PC-9 (cell line): ENCODE results near the gene URB2. TPM values are rescaled to one million over a fixed set of nuclear protein-coding genes. Genes with fewer than 3 reads are reported as not detected.
"Not testable (repeated sequence)": the region's sequence is repeated elsewhere in the genome, so short reads cannot be mapped to it uniquely, and the experiment has no call there.

Experiments used
- BruUV-seq: library from RNA; stranded (reverse); fragments of 400-500 nt; replicated peaks from 2 replicates; lab custom pipeline; 2021; lab: Mats Ljungman, UMichigan
- CTCF ChIA-PET: fragments of 300-600 bp; sonication (Branson Sonifier 250); formaldehyde crosslinking; loops from one replicate; lab custom pipeline; 2022; ENCODE audit warnings: antibody characterized with exemption; lab: Charles Lee
- POLR2A ChIA-PET: fragments of 300-600 bp; sonication (Branson Sonifier 250); formaldehyde crosslinking; loops from one replicate; lab custom pipeline; 2022; ENCODE audit warnings: antibody characterized with exemption; ENCODE audit not compliant: unreplicated experiment; lab: Charles Lee
- DNase-seq, 2 experiments: peaks; one replicate each; pipeline versions ENCODE4 v3.0.0 to v3.0.0-alpha.2; 2015 to 2022; ENCODE audit warnings: mixed read lengths in 1 of 2
- H2AFZ ChIP-seq: fragments of 200-600 bp; sonication (generic); 2 replicates; pipeline ENCODE4 v1.8.1; 2017; ENCODE audit warnings: antibody characterized with exemption
- H3F3A ChIP-seq: fragments of 200-600 bp; sonication (generic); 2 replicates; pipeline ENCODE4 v1.8.1; 2017; ENCODE audit warnings: antibody characterized with exemption, mild to moderate bottlenecking, low read depth; ENCODE audit not compliant: insufficient read depth
- H3K27ac ChIP-seq: fragments of 200-600 bp; sonication (generic); 2 replicates; pipeline ENCODE4 v1.6.1; 2016; ENCODE audit warnings: mixed run types
- H3K27me3 ChIP-seq: fragments of 200-600 bp; sonication (generic); 2 replicates; pipeline ENCODE4 v1.6.1; 2016; ENCODE audit warnings: low read depth, mixed run types; ENCODE audit not compliant: insufficient read depth
- H3K36me3 ChIP-seq: fragments of 200-600 bp; sonication (generic); 2 replicates; pipeline ENCODE4 v1.6.1; 2016; ENCODE audit warnings: low read depth, mixed run types
- H3K4me1 ChIP-seq: fragments of 200-600 bp; sonication (generic); replicated peaks from 2 replicates; pipeline ENCODE4 v1.6.1; 2016; ENCODE audit warnings: mixed run types; ENCODE audit not compliant: insufficient read depth
- H3K4me2 ChIP-seq: fragments of 200-600 bp; sonication (generic); 2 replicates; pipeline ENCODE4 v1.6.1; 2017; ENCODE audit warnings: mixed run types
- H3K4me3 ChIP-seq: fragments of 200-600 bp; sonication (generic); 2 replicates; pipeline ENCODE4 v1.6.1; 2016; ENCODE audit warnings: mixed run types
- H3K79me2 ChIP-seq: fragments of 200-600 bp; sonication (generic); 2 replicates; pipeline ENCODE4 v1.6.1; 2017; ENCODE audit warnings: low read depth, mixed run types
- H3K9me2 ChIP-seq: fragments of 200-600 bp; sonication (generic); 2 replicates; pipeline ENCODE4 v1.8.1; 2017; ENCODE audit warnings: mild to moderate bottlenecking; ENCODE audit not compliant: insufficient read depth
- H3K9me3 ChIP-seq: fragments of 200-600 bp; sonication (generic); 2 replicates; pipeline ENCODE4 v1.8.1; 2016; ENCODE audit warnings: low read depth; ENCODE audit not compliant: insufficient read depth
- H4K20me1 ChIP-seq: fragments of 200-600 bp; sonication (generic); 2 replicates; pipeline ENCODE4 v1.8.1; 2017; ENCODE audit not compliant: insufficient read depth
- EZH2 ChIP-seq: fragments of 200-600 bp; sonication (generic); IDR thresholded peaks from 2 replicates; pipeline ENCODE4 v1.8.0; 2017; ENCODE audit warnings: antibody characterized with exemption, low read depth
- intact Hi-C: fragments of 100-400 bp; cut with micrococcal nuclease; formaldehyde crosslinking; loops from one replicate; pipeline ENCODE4 v1.10.0; 2022; ENCODE audit not compliant: unreplicated experiment
- total RNA-seq: library from RNA; stranded (reverse); gene quantifications from 2 replicates; pipeline ENCODE4 v1.2.3, GENCODE V29; 2021
- TF ChIP-seq, protein P1 (sequence below): fragments of 200-600 bp; sonication (generic); conservative IDR thresholded peaks from 2 replicates; pipeline ENCODE4 v1.6.1; 2017; ENCODE audit warnings: mixed run types, antibody characterized with exemption, mild to moderate bottlenecking, moderate library complexity

URB2 gene
- total RNA-seq, 1 experiment from 2014 or later: 6.6 TPM

DNA sequence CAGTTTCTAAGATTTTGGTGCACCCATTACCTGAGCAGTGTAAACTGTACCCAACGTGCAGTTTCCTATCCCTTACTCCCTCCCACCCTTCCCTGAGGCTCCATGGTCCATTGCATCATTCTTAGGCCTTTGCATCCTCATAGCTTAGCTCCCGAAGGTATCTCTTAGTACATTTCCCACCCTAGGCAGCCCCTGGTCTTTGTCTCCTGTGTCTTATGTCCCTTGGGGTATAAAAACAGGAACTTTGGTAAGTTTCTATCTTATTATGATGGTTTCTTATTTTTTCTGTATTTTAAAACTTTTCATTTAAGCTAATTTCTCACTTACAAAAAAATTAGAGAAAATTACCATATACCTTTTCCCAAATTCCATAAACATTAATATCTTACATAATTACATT lies 78.1 kb downstream of the URB2 start:
- H3K4me2 ChIP-seq: no peak overlapping the region
- no peak for TF ChIP-seq EZH2
- TF ChIP-seq, protein P1, sequence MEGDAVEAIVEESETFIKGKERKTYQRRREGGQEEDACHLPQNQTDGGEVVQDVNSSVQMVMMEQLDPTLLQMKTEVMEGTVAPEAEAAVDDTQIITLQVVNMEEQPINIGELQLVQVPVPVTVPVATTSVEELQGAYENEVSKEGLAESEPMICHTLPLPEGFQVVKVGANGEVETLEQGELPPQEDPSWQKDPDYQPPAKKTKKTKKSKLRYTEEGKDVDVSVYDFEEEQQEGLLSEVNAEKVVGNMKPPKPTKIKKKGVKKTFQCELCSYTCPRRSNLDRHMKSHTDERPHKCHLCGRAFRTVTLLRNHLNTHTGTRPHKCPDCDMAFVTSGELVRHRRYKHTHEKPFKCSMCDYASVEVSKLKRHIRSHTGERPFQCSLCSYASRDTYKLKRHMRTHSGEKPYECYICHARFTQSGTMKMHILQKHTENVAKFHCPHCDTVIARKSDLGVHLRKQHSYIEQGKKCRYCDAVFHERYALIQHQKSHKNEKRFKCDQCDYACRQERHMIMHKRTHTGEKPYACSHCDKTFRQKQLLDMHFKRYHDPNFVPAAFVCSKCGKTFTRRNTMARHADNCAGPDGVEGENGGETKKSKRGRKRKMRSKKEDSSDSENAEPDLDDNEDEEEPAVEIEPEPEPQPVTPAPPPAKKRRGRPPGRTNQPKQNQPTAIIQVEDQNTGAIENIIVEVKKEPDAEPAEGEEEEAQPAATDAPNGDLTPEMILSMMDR: no peak
- no peaks in the 10 kb centered on the region for H3K27me3 ChIP-seq
- H4K20me1 ChIP-seq: no peaks in the 10 kb centered on the region
- H2AFZ ChIP-seq: no peak overlapping the region
- ChIA-PET CTCF (no interaction called here), POLR2A (no interaction called here)
- DNase-seq: no peak
- H3K27ac ChIP-seq: no peak overlapping the region
- H3K36me3 ChIP-seq: no peaks in the 10 kb centered on the region
- no peaks in the 10 kb centered on the region for H3K79me2 ChIP-seq
- no peaks in the 10 kb centered on the region for H3K9me2 ChIP-seq
- no peaks in the 10 kb centered on the region for H3K4me1 ChIP-seq
- no peaks in the 10 kb centered on the region for H3F3A ChIP-seq
- no peak overlapping the region for H3K4me3 ChIP-seq
- BruUV-seq: no TSS peak
- H3K9me3 ChIP-seq: 0 out of 2 replicates have a peak, but pooled peaks cover 6% of the 10 kb centered on the region
- intact Hi-C loops: no loop called here

DNA sequence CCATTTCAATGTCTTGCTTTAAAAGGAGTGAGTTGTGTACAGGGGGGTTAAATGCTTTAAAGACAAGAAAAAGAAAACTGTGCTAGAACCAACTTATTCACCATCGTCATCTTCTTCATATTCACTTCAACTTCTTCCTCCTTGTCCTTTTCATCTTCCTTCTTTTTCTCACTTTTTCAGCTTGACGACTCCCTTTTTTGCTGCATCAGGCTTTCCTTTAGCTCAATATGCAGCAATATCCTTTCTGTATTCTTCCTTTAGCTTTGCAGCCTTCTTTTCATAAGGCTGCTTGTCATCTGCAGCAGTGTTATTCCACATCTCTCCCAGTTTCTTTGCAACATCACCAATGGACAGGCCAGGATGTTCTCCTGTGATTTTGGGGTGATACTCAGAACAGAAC lies 79.1 kb downstream of the URB2 start:
- BruUV-seq, H3K27me3 ChIP-seq, H3K79me2 ChIP-seq, intact Hi-C loops, H3K27ac ChIP-seq, H3K4me2 ChIP-seq, H3K9me3 ChIP-seq, H3K4me3 ChIP-seq, H3F3A ChIP-seq, H3K9me2 ChIP-seq, DNase-seq, H3K4me1 ChIP-seq, POLR2A ChIA-PET, H2AFZ ChIP-seq, H3K36me3 ChIP-seq, H4K20me1 ChIP-seq: not testable (repeated sequence)
- CTCF ChIA-PET: interaction anchor here (0.7 kb wide), 1 partner anchor 521 kb away, joined by 3 read pairs; no protein-coding TSS in a partner anchor

DNA sequence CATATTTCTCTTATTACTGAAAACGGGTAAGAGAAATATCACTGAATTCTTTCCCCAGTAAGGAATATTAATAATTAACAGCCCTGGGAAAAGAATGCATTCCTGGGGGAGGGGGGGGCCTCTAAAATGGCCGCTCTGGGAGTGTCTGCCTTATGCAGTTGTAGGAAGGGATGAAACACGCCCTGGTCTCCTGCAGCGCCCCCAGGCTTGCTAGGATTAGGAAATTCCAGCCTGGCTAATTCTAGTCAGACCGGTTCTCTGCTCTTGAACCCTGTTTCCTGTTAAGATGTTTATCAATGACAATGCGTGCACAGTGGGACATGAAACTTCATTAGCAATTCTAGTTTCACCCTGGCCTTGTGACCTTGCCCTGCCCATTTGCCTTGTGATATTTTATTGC lies 81.1 kb downstream of the URB2 start:
- H3F3A ChIP-seq, CTCF ChIA-PET, intact Hi-C loops, DNase-seq, H3K4me1 ChIP-seq, H3K4me2 ChIP-seq, BruUV-seq, H3K79me2 ChIP-seq, POLR2A ChIA-PET, H3K36me3 ChIP-seq, H4K20me1 ChIP-seq, H3K27me3 ChIP-seq, H3K4me3 ChIP-seq, H3K9me3 ChIP-seq, H3K27ac ChIP-seq, H3K9me2 ChIP-seq, H2AFZ ChIP-seq: not testable (repeated sequence)

DNA sequence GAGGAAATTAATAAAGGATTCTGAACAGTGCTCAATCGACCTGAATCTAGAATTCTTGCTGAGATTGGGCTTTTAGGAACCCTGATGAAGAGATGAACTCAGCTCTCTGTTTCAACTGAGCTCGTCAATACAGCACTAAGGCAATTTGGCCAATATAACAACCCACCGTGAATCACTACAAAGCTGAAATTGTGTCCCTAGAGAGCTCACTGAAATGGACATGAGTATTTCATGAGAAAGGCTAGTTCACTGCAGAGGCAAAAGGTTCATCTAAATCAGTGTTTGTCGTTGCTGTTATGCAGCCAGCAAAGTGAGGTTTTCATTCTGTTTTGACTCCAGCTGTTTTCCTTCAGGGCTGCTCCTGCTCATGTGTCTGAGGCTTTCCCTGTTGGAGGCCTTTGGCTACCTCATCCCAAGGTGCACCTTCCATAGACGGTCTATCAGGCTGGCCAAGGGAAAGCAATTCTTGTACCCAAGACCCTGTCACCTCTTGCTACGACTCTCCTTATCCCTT lies 83.5 kb downstream of the URB2 start:
- ChIA-PET CTCF (no interaction called here), POLR2A (no interaction called here)
- Histone ChIP-seq H3K27me3 (no peaks in the 10 kb centered on the region), H3K9me2 (no peaks in the 10 kb centered on the region), H3K79me2 (no peaks in the 10 kb centered on the region), H4K20me1 (no peaks in the 10 kb centered on the region), H3K27ac (no peak overlapping the region), H3K36me3 (no peaks in the 10 kb centered on the region), H2AFZ (0 out of 2 replicates have a peak overlapping the region, but pooled peaks have one; percentile 64), H3K4me2 (no peak overlapping the region), H3K4me1 (peaks cover 1% of the 10 kb centered on the region; the same call in 1 of the 2 replicates), H3K4me3 (no peak overlapping the region), H3F3A (no peaks in the 10 kb centered on the region), H3K9me3 (0 out of 2 replicates have a peak, but pooled peaks cover 6% of the 10 kb centered on the region)
- DNase-seq: no peak
- TF ChIP-seq, protein P1: no peak
- TF ChIP-seq EZH2: no peak
- BruUV-seq: no TSS peak
- intact Hi-C loops: no loop called here

Other genes starting within 250 kb of the URB2 start
- not detected in 2 replicates for gene ACTA1, start 192.2 kb upstream of the URB2 start, total RNA-seq
- gene NUP133, start 117.9 kb upstream of the URB2 start, total RNA-seq: 38.5 and 42.9 TPM in 2 replicates
- gene ABCB10, start 67.5 kb upstream of the URB2 start, total RNA-seq: 9.4 and 12.1 TPM in 2 replicates
- gene TAF5L, start 125 bp upstream of the URB2 start, total RNA-seq: 12.1 and 16.4 TPM in 2 replicates